Cardiac muscle cell (in vitro differentiated cells and primary cell): Measurements from ENCODE around the gene UBQLN4. TPM values are rescaled to one million over a fixed set of nuclear protein-coding genes. Genes with fewer than 3 reads are reported as not detected.

Experiments used
- DNase-seq, 2 donors: peaks; one replicate each; pipeline versions ENCODE4 v3.0.0 to v3.0.0-alpha.2; 2010 to 2017; ENCODE audit warnings: low read depth in 1 of 2, low spot score in 1 of 2
- H3K27ac ChIP-seq: fragments of 200-600 bp; sonication (generic); 2 replicates; pipeline ENCODE4 v1.5.1; 2016
- H3K27me3 ChIP-seq: fragments of 200-600 bp; sonication (generic); 2 replicates; pipeline ENCODE4 v1.6.0; 2016; ENCODE audit warnings: control low read depth
- H3K36me3 ChIP-seq: fragments of 200-600 bp; sonication (generic); 2 replicates; pipeline ENCODE4 v1.5.1; 2016; ENCODE audit warnings: control low read depth
- H3K4me1 ChIP-seq: fragments of 200-600 bp; sonication (generic); 2 replicates; pipeline ENCODE4 v1.8.1; 2017; ENCODE audit warnings: low read depth, mild to moderate bottlenecking, mixed run types
- H3K4me3 ChIP-seq: fragments of 200-600 bp; sonication (generic); 2 replicates; pipeline ENCODE4 v1.5.1; 2016; ENCODE audit warnings: mild to moderate bottlenecking
- H3K9me3 ChIP-seq: fragments of 200-600 bp; sonication (generic); 2 replicates; pipeline ENCODE4 v1.5.1; 2017; ENCODE audit warnings: low read depth, mild to moderate bottlenecking, control low read depth
- CTCF ChIP-seq: IDR thresholded peaks from 2 replicates; pipeline ENCODE4 v1.5.1; 2012; ENCODE audit warnings: low read depth, mild to moderate bottlenecking, low read length
- polyA plus RNA-seq: library from polyadenylated mRNA; unstranded; fragments of >200 nt; fragmentation: Nextera tagmentation; extraction: Ambion mirVana; gene quantifications from 2 replicates; pipeline ENCODE4 v1.2.1, GENCODE V29; 2016
- total RNA-seq: library from RNA; depleted of rRNA; stranded (reverse); fragments of >200 nt; gene quantifications from 2 replicates; pipeline ENCODE4 v1.2.3, GENCODE V29; 2016

Gene UBQLN4
- 43.1 and 51.0 TPM in 2 replicates for total RNA-seq
- polyA plus RNA-seq, result 29.2 and 38.5 TPM in 2 replicates

- peak; percentile 44 for TF ChIP-seq CTCF
Observed at GRCh38 chr1:156053768-156054499, at the start of gene UBQLN4. UBQLN4 (minus strand) TSS chr1:156053798; CDS start chr1:156053701, 97 bp downstream.

GRCh38 chr1:156102633-156103511 is 49.3 kb upstream of the UBQLN4 start:
- H3K4me1 ChIP-seq, result peaks cover 45% of the 10 kb centered on the region
- DNase-seq, result peak in 1 of 2 donors; percentile 54

More at GRCh38 chr1:156053768-156054499, at the start of gene UBQLN4:
- Histone ChIP-seq H3K4me1 (peaks cover 6% of the 10 kb centered on the region), H3K36me3 (peaks cover 10% of the 10 kb centered on the region), H3K4me3 (peak within 1 kb of the TSS; percentile 84), H3K27me3 (no peaks in the 10 kb centered on the region), H3K27ac (peak within 1 kb of the TSS; percentile 95), H3K9me3 (no peaks in the 10 kb centered on the region)
- DNase-seq, result peak; percentile 92 to 95

GRCh38 chr1:156101880-156102279 is 48.3 kb upstream of the UBQLN4 start:
- H3K36me3 ChIP-seq, result no peaks in the 10 kb centered on the region
- H3K9me3 ChIP-seq, result no peaks in the 10 kb centered on the region
- no peak overlapping the region for H3K27ac ChIP-seq
- H3K27me3 ChIP-seq, result no peaks in the 10 kb centered on the region
- TF ChIP-seq CTCF, result no peak
- peaks cover 37% of the 10 kb centered on the region for H3K4me1 ChIP-seq
- no peak for DNase-seq
- no peak overlapping the region for H3K4me3 ChIP-seq

More at GRCh38 chr1:156102633-156103511, 49.3 kb upstream of the UBQLN4 start:
- Histone ChIP-seq H3K9me3 (no peaks in the 10 kb centered on the region), H3K36me3 (no peaks in the 10 kb centered on the region), H3K4me3 (no peak overlapping the region), H3K27me3 (no peaks in the 10 kb centered on the region), H3K27ac (peak overlapping the region; percentile 98)
- TF ChIP-seq CTCF, result no peak

DNA sequence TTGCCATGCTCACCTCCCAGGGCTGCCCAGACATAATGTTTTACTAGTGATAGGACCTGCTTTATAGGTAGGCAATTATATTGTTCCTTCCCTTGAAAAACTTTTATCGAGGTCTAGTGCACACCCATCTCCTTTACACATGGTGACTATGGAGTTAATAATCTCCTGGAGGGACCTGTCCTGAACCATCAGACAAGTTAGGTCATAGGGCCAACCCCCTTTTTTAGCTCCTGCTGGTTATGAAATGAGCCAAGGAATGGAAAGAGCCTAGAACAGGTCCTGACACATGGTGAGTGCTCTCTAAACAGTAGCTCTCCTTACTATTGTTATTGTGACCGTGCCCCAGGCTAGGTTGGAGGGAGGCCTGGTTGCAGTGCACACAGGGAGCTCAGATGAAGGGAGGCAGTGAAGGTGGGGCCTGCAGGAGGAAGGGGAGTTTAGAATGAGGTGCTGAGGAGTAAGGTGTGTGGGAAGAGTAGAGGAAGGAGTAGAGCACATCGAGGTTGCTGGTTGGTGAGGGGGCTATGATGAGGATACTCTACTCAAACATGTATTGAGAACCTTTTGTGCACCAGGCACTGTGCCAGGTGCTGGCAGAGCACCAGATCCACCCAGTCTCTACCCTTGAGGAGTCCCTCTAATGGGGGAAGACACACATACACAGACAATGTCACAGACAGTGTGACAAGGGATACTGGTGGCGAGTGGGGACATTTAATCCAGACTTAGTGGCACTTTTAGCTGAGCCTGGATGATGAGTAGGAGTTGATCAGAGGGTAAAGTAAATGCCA is 46.8 kb upstream of the UBQLN4 start:
- no peak overlapping the region for H3K4me3 ChIP-seq
- no peak for DNase-seq

More for the DNA sequence above, 46.8 kb upstream of the UBQLN4 start:
- no peak for TF ChIP-seq CTCF
- Histone ChIP-seq H3K27ac (no peak overlapping the region), H3K36me3 (no peaks in the 10 kb centered on the region), H3K4me1 (peaks cover 22% of the 10 kb centered on the region), H3K27me3 (no peaks in the 10 kb centered on the region), H3K9me3 (no peaks in the 10 kb centered on the region)
